CD4-positive, alpha-beta T cell treated with Interleukin-10 for 1 hour (primary cell): ENCODE measurements around the gene MECR.
"Not testable (repeated sequence)": the region's sequence is repeated elsewhere in the genome, so short reads cannot be mapped to it uniquely, and the experiment has no call there.

ENCODE experiments used
- DNase-seq: peaks from one replicate; pipeline ENCODE4 v3.0.0-alpha.2; 2020

Gene MECR

DNA sequence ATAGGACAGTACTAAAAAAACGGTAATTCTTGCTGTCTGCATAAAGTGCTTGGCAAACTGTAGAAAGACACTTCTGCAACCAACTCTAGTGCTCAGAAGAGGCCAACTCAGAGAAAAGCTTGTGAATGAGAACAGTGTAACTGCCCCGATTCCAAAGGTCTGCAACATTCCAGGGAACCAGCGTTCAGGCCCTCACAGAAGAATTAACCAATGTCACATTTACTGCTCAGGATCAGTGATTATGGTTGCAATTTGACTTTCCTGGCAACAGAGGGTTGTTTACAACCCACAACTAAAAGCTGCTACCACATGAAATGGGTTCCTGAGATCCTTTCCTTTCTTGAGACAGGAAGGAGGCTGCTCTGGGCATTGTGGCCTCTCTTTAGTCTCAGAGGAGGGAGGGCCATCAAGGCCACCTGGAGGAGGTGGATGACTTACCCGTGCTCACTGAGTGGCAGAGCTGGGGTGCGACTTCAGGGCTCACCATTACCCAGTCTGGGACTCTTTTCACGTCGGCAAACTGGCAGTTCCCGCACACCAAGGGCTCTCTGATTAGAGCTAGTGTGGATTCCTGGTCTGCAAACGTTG is 64.3 kb downstream of the MECR start:
- DNase-seq = no peak

GRCh38 chr1:29164588-29164987 is 66.1 kb downstream of the MECR start:
- no peak for DNase-seq

GRCh38 chr1:29162476-29163138 is 68.1 kb downstream of the MECR start:
- no peak for DNase-seq

DNA sequence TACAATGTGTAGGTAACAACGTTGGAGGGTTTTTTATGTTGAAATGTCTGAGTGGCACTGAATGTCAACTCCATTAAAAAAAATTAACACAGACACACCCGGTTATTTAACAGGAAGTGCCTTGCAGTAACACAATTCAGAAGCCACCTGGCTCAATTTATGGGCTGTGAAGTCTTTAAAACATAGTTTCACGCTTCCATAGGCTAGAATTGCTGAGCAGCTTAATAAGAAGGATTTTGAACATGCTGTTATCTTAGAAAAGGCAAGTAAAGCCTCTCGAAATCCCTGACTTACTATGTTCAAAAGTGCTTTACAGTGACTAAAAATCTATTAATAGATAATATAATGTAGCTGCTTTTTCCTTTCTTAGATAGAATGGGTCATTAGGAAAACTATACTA is 68.7 kb downstream of the MECR start:
- no peak for DNase-seq

DNA sequence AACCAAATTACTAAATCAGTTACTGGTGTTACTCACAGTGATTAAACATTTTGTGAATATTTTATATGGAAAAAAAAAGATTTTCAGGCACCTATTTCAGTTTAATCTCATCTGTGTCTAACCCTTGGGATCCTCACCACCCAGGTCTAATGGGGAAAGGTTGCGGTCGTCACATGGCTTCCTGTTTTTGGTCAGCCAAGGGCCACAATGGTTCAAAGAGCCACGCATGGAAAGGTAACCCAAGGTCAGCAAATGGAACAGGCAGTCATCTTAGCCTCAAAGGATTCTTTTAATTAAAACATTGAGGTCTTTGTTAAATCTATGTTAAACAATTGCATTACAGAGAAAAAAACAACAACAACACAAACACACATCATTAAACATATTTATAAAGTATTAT is 71.0 kb downstream of the MECR start:
- DNase-seq = no peak

- no peak for DNase-seq
Measured at GRCh38 chr1:29157269-29157601, 73.5 kb downstream of the MECR start.

DNA sequence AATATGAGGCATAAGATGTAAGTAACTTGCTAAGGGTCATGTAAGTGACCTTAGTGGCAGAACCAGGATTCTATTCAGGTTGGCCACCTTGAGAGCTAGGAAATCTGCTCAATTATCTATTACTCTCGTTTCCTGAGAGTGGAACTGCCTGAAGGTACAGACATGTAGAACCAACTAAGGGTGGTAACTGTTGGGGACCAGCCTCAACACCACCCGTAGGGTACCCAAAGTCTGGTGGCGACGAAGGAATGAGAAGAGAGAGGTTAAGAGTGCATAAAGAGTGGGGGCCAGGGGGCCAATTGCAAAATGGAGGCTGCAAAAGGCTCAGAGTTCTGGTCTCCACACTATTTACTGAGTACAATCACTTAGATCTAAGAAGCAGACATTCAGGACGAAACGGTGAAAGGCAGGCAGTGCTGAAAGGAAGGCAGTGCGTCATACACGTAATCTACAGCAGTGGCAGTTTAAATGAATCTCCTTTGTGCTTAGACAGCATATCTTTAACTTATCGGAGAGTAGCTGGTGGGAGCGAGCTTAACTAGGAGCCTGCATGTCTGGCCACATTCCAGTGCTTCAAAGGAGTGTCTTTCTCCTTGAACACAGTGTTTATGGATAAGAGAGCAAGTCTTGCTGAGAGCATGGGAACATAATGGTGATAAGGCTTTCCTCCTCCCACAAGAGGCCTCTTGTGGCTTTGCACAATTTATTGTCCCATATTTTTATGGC is 74.0 kb downstream of the MECR start:
- no peak for DNase-seq

DNA sequence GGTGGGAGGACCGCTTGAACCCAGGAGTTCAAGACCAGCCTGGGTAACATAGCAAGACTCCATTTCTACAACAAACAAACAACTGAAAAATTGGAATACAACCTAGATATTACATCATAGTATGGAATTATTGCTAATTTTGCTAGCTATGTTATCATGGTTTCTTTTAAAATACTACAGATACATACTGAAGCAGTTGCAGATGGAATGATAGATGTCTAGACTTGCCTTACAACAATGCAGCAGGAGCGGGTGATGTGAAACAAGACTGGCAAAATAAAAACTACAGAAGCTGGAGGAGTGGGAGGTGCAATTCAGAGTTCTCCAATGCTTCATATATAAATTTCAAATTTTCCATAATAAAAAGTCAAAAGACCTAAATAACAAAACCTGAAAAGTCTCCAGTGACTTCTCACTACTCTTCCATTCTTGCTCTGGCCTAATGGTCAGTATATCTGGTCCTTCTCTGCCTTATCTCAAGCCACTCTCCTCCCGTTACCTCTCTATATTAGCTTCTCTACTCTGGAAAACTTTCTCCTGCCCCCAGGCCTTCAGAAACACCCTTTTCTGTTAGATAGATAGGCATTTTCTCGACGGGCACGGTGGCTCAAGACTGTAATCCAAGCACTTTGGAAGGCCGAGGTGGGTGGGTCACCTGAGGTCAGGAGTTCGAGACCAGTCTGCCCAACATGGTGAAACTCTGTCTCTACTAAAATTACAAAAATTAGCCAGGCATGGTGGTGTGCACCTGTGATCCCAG is 78.5 kb downstream of the MECR start:
- no peak for DNase-seq

GRCh38 chr1:29150346-29150745 is 80.4 kb downstream of the MECR start:
- DNase-seq = not testable (repeated sequence)

DNA sequence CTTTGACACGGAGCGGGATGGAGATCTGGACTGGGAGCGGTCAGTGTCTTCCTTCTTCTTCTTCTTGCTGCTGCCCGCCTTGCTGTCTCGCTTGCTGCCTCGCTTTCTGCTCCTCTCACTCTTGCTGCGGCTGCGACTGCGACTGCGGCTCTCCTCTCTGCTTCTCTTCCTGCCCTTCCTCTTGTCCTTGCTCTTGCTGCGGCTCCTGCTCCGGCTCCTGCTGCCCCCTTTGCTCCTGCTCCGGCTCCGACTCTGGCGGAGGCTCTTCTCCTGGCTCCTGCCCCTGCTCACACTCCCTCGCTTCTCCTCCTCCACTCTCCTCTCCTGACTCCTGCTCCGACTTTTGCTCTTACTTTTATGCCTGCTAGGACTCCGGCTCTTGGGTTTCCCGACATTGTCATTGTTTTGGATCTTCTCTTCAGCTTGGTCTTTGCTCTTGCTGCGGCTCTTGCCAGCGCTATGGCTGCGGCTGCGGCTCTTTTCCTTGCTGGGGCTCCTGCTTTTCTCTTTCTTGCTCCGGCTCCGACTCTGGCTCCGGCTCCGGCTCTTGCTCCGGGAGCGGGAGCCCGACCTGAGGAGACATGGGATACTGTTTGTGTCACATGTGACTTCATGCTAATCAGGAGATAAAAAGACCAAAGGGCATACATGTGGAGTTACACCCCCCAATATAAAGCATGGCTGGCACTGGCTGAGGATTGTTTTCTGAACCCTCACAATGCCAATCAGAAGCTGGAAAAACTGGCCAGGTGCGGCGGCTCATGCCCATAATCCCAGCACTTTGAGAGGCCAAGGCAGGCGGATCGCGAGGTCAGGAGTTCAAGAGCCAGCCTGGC is 81.9 kb downstream of the MECR start:
- DNase-seq = no peak

- DNase-seq = no peak
Measured at GRCh38 chr1:29145739-29146437, 84.8 kb downstream of the MECR start.

- no peak for DNase-seq
Measured at GRCh38 chr1:29144178-29144577, 86.6 kb downstream of the MECR start.

GRCh38 chr1:29142714-29143113 is 88.0 kb downstream of the MECR start:
- no peak for DNase-seq
